Jurkat, Clone E6-1 (cell line): Measurements from ENCODE around the gene OPCML.

ENCODE experiments used
- DNase-seq: peaks from one replicate; pipeline ENCODE4 v3.0.0-alpha.2; 2011; ENCODE audit warnings: low read depth, low spot score
- H3K4me3 ChIP-seq: 2 replicates; pipeline ENCODE4 v1.5.1; 2011; ENCODE audit warnings: mild to moderate bottlenecking, low read length, control low read depth, moderate library complexity

The OPCML gene

DNA sequence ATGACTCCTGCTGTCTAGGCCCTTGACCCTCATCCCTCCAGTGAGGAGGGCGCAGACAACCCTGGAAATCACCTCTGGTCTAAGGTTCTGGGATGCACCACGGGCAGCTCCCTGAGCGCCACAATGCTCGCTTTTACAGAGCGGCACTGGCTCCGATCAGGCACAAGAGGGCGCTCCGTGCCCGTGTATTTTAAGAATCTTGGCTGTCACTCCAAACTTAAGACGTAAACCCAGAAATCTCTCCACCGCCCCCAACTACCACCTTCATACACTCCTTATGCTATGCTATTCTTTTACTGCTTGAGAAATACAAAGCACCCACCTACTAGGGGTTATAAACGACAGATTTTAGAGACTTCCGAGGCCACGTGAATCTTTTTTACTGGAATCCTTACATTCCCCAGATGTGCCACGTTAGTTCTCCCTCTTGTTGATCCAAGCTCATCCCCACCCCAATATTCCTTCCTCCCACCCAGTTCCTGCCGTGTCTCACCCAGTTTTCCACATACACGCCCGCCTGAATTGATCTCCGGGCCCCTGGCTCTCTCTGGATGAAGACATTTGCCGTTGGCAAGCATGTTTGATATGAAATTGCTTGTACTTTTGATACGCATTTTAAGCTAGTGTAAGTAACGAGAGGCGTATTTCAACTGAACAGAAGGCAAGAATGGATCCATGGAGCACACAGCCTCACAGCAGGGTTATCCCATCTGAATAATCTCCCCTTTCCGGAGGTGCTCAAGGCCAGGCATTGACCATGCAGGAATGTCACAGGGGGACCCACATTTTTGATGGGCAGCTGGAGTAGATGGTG, 453.5 kb downstream of the OPCML start:
- DNase-seq = peak; percentile 25
- no peak overlapping the region for H3K4me3 ChIP-seq

- H3K4me3 ChIP-seq = no peak overlapping the region
- no peak for DNase-seq
These were observed 454.3 kb downstream of the OPCML start for GRCh38 chr11:133078012-133078411.

GRCh38 chr11:133075351-133075750, 456.9 kb downstream of the OPCML start:
- H3K4me3 ChIP-seq = no peak overlapping the region
- no peak for DNase-seq

- no peak overlapping the region for H3K4me3 ChIP-seq
- no peak for DNase-seq
These were observed 459.3 kb downstream of the OPCML start for GRCh38 chr11:133072858-133073582.

DNA sequence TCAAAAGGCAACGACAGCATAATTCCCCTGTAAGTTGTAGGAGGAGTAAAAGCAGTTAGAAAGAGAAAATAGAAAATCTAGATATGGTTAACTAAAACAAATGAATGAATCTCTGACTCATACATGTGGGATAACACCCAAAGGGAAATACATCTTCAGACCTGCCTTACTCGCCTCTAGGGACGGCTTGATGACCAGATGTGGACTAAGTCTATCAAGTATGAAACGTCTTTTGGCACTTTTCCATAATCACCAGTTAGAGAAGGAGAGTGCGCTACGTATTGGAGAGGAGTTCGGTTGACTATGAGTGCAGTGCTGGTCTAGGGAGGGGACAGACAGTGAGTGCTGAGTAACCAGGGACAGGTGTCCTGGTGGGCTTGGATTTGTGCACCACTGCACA, 459.9 kb downstream of the OPCML start:
- no peak for DNase-seq
- no peak overlapping the region for H3K4me3 ChIP-seq

DNA sequence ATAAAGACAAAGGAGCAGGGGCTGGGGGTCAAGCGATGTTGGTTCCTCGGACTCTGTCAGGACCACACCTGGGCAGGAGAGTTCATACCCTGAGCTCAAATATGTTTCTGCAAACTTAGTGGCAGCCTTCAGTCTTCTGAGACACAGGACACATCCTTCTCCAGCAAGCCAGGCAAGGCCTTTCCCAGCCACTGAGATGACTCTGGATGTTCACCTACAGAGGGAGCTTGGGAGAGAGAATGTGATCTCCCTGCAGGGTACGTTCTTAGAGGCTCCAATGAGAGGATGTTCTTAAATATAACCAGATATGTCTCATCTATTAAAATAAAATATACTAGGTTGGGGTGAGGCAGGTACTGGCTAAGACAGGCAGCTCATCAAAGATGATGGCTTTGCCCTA, 461.5 kb downstream of the OPCML start:
- DNase-seq = no peak
- H3K4me3 ChIP-seq = no peak overlapping the region

DNA sequence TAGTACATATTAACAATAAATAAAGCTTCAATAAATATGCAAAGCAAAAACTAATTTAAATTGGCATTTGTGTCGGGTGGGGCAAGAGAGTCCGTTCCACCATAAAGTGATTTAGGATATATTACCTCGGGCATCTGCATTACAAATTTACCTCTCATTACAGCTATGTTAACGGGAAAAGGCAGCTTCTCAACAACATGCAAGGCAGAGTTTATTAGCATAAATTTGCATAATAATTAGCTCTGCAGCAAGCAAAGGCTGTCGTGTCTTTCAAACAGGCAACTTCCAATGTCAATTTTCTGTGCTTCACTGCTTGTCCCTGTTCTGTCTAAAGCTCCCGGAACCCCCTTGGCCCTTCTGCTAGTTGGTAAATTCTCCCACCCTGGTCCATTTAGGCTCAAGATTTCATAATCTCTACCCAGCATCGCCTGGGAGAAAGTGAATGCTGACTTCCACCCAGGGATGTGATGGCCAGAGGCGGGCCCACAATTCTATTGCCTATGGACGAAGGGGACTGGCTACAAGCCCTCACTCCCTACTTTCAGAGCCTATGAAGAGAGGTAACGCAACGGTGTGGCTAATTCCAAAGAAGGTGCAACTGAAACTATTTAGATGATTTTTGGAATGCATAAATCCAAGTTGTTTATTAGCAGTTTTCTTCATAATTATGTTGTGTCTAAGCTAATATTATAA, 462.1 kb downstream of the OPCML start:
- H3K4me3 ChIP-seq = no peak overlapping the region
- DNase-seq = no peak

DNA sequence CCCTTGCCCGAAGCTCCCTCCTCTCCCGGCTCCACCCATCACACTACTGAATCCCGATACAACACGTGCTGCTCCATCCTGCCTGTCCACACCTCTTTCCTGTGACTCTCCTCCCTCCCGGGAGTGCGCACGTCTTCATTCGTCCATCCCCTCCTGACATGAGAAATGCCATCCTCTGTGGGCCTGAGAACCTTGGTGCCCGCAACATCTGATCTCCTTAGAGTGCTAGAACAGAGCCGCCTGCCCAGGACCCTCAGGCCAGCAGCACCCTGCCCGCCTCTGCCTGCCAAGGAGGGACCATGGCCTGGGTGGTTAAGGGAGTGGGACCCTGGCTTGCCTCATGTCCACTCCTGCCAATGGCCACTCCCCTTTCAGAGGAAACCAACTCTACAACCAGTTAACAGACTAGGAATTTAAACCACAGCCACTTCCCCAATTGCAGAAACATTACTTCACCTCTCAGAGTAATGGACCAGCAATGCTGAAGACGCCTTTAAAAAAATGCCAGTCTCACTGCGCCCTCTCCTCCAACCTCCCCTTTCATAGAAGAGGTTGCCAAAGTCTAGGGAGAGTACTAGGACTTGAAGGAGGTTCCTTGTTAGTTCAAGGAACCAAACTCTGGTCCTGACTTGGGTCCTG, 466.3 kb downstream of the OPCML start:
- DNase-seq = no peak
- no peak overlapping the region for H3K4me3 ChIP-seq

DNA sequence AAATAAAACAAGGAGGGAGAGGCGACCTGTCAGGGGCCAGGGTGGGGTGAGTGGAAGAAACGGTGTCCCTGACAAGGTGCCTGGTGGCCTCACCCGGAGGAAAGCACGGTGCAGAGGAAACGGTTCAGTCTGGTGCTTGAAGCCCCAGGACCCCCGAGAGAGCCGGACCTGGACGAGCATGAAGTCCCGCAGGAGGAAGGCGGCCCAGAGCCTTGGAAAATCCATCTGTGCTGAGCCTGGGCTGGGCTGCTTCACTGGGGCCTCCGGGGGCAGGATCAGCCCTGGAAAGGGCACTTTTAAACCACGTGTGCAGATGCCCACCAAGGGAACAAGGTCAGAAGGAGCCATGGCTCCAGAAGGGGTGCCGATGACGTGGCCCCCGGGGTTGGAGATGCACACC, 467.3 kb downstream of the OPCML start:
- H3K4me3 ChIP-seq = no peak overlapping the region
- DNase-seq = no peak

- H3K4me3 ChIP-seq = no peak overlapping the region
- DNase-seq = no peak
These were observed 468.0 kb downstream of the OPCML start for GRCh38 chr11:133064152-133064877.

DNA sequence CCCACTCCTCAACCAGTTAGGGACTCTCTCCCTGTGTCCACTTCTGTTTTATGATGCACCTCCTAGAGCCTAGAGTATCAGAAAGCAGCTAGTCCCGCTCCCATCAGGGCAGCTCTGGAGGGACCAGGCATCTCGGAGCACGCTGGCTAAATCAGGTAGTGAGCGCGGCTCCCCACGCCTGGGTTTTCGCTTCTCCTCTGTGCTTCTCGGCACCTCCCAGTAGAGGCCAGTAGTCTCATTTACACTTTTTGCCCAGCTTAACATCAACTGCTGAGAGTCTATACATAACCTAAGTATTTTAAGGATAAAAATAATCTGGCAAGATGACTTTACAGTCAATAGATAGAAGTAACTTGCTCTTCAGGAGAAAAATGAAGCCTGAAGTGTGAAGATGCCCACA, 473.8 kb downstream of the OPCML start:
- DNase-seq = no peak
- no peak overlapping the region for H3K4me3 ChIP-seq

- H3K4me3 ChIP-seq = no peak overlapping the region
- DNase-seq = no peak
These were observed 479.1 kb downstream of the OPCML start for GRCh38 chr11:133053124-133053776.

- no peak for DNase-seq
- no peak overlapping the region for H3K4me3 ChIP-seq
These were observed 479.8 kb downstream of the OPCML start for GRCh38 chr11:133052537-133052936.

DNA sequence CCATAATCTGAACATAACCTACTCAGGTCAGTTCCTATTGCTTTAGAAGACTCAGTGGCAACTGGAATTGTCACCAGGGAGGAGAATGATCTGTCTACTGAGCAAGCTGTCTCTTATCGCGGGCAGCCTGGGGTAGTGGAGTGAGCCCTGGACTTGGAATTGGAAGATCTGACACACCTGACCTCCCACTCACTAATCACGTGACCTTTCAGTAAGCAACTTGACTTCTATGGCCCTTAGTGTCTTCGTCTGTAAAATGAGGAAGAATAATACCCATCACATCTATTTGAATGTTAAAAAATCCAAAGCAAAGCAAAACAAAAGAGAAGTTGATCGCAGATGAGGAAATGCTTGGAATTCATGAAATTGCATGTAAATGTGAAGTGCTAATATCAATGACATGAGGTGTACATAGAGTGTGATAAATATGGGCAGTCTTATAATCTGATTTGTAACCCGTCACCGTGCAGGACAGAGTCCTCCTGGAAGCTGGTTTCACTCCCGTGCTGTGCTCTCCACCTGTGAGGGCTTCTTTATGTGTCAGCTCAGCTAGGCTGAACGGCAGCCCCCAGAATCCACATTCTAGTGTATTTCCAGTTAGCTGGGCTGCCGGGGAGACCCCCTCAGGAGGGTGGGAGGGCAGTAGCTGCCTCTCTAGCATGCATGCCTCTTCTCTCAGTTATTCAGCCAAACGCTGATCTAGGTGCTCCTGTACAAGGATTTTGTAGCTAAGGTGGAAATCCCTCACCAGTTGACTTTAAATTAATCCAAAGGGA, 482.9 kb downstream of the OPCML start:
- H3K4me3 ChIP-seq = no peak overlapping the region
- no peak for DNase-seq

GRCh38 chr11:133048270-133048669, 484.0 kb downstream of the OPCML start:
- no peak overlapping the region for H3K4me3 ChIP-seq
- no peak for DNase-seq

DNA sequence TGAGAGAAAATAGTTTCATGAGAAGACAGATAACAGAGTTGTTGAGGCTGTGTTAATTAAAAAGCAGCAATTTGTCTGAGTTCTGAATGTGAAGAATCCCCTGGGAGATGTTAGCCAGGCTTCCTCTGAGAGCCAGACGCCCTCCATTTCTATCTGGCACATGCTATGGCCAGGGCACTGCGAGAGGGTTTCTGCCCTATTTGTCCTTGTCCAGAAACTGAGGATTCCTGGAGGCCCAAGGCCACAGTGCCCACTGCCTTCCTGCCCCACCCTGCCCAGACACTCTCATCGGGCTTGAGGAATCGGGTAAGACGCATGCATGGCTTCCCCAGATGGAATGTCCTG, 484.6 kb downstream of the OPCML start:
- no peak overlapping the region for H3K4me3 ChIP-seq
- DNase-seq = no peak

DNA sequence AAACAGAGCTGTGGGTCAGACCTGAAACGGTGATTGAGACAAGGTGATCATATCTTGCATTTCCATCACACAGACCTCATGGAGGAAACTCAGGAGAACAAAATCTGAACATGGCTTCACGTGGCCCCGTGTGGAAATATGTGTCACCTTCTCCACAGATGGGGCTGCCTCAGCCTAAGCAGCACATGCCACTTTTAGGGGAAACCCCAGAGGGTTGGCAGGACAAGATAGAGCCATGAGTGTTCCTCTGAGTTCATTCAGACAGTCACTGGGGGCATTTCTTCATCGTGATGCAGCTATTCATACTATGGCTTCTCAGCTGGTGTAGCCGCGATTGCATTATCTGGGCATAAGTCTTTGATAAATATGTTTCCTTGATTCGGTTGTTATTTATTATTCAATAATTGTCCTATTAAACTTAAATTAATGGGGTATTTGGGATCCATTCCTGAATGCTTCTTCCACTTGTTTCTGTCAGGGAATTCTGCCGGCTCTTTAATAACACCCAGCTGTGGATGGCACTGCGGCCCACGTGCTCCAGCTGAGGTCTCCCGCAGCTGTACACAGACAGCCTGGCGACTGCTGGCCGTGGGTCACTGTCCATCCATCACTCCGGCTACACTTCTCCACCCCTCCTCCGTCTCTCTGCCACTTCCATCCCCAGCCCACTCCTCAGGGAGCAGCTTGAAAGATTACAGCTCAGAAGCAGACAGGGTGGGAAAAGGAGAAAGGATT, 485.1 kb downstream of the OPCML start:
- H3K4me3 ChIP-seq = no peak overlapping the region
- no peak for DNase-seq
